HepG2 (cell line): ENCODE data around the gene THAP3. TPM values are rescaled to one million over a fixed set of nuclear protein-coding genes. Genes with fewer than 3 reads are reported as not detected.

Experiments
- ARID2 ChIP-seq: sonication (generic); formaldehyde crosslinking; IDR thresholded peaks from 2 replicates; pipeline ENCODE4 v1.8.1; 2022; ENCODE audit warnings: mild to moderate bottlenecking, missing genetic modification reagents, borderline replicate concordance
- CC2D1A ChIP-seq: sonication (generic); formaldehyde crosslinking; IDR thresholded peaks from 2 replicates; pipeline ENCODE4 v1.8.1; 2023; ENCODE audit warnings: mild to moderate bottlenecking, missing genetic modification reagents
- EED ChIP-seq: sonication (generic); formaldehyde crosslinking; IDR thresholded peaks from 2 replicates; pipeline ENCODE4 v1.5.0; 2020; ENCODE audit warnings: mild to moderate bottlenecking, missing genetic modification reagents
- ELF1 ChIP-seq: sonication (generic); formaldehyde crosslinking; IDR thresholded peaks from 2 replicates; pipeline ENCODE4 v1.4.0; 2020; ENCODE audit warnings: missing genetic modification reagents
- FLYWCH1 ChIP-seq: sonication (generic); formaldehyde crosslinking; IDR thresholded peaks from 2 replicates; pipeline ENCODE4 v1.8.1; 2023; ENCODE audit warnings: mild to moderate bottlenecking, missing genetic modification reagents
- HOXA5 ChIP-seq: sonication (generic); formaldehyde crosslinking; IDR thresholded peaks from 2 replicates; pipeline ENCODE4 v1.4.0; 2020; ENCODE audit warnings: missing genetic modification reagents
- IKZF4 ChIP-seq: sonication (generic); formaldehyde crosslinking; IDR thresholded peaks from 2 replicates; pipeline ENCODE4 v1.5.1; 2020; ENCODE audit warnings: borderline replicate concordance, mild to moderate bottlenecking, low read depth, missing genetic modification reagents; ENCODE audit errors: not compliant biosample characterization
- ISX ChIP-seq: sonication (generic); formaldehyde crosslinking; conservative IDR thresholded peaks from 2 replicates; pipeline ENCODE4 v1.5.0; 2020; ENCODE audit warnings: missing genetic modification reagents
- MAZ ChIP-seq, 2 experiments: sonication (generic) in 1 of 2; formaldehyde crosslinking in 1 of 2; IDR thresholded peaks; 2 replicates each; pipeline versions ENCODE4 v1.5.0 to v1.6.1; 2012 to 2020; ENCODE audit warnings: low read depth in 2 of 2, mild to moderate bottlenecking in 2 of 2, borderline replicate concordance in 1 of 2, improper control_type of control experiment in 1 of 2, low read length in 1 of 2, missing genetic modification reagents in 1 of 2, moderate library complexity in 1 of 2
- NR2F6 ChIP-seq, 2 experiments: IDR thresholded peaks; 2 replicates each; pipeline ENCODE4 v1.6.1; 2016; ENCODE audit warnings: antibody characterized with exemption in 1 of 2, mild to moderate bottlenecking in 1 of 2
- PHF5A ChIP-seq: IDR thresholded peaks from one replicate; pipeline ENCODE4 v1.6.1; 2018; ENCODE audit warnings: low read depth, missing genetic modification reagents; ENCODE audit not compliant: unreplicated experiment
- POLR2AphosphoS5 ChIP-seq: IDR thresholded peaks from 2 replicates; pipeline ENCODE4 v1.6.1; 2012; ENCODE audit warnings: low read depth, low read length
- SOX6 ChIP-seq, 2 experiments: fragments of 450-650 bp in 1 of 2; sonication (generic) in 1 of 2; formaldehyde crosslinking in 1 of 2; IDR thresholded peaks; 2 replicates each; pipeline versions ENCODE4 v1.4.0 to v1.6.1; 2017 to 2020; ENCODE audit warnings: antibody characterized with exemption in 1 of 2, mild to moderate bottlenecking in 1 of 2, missing genetic modification reagents in 1 of 2
- YY1 ChIP-seq: IDR thresholded peaks from 2 replicates; pipeline ENCODE4 v1.6.1; 2011; ENCODE audit warnings: low read length, low read depth, moderate library complexity, mild to moderate bottlenecking; ENCODE audit not compliant: insufficient read depth, insufficient replicate concordance
- ZBTB21 ChIP-seq: sonication (generic); formaldehyde crosslinking; IDR thresholded peaks from 2 replicates; pipeline ENCODE4 v1.4.0; 2020; ENCODE audit warnings: missing genetic modification reagents
- ZNF616 ChIP-seq: sonication (generic); formaldehyde crosslinking; IDR thresholded peaks from 2 replicates; pipeline ENCODE4 v1.5.0; 2020; ENCODE audit warnings: low read depth, mild to moderate bottlenecking, missing genetic modification reagents
- ZNF713 ChIP-seq: sonication (generic); formaldehyde crosslinking; IDR thresholded peaks from 2 replicates; pipeline ENCODE4 v1.4.0; 2020; ENCODE audit warnings: mild to moderate bottlenecking, missing genetic modification reagents
- polyA plus RNA-seq, 8 experiments: library from polyadenylated mRNA; depleted of rRNA in 3 of 8; stranded (reverse) in 7 of 8; unstranded in 1 of 8; fragments of >200 nt; fragmentation: Illumina TruSeq in 4 of 8; extraction: Trizol in 4 of 8; gene quantifications; 2 replicates each; pipeline versions ENCODE4 v1.2.1 to v1.2.3, GENCODE V29; 2011 to 2016; ENCODE audit warnings: low read depth in 4 of 8, missing spikeins in 1 of 8, mixed read lengths in 1 of 8; ENCODE audit not compliant: insufficient read depth in 1 of 8
- total RNA-seq, 5 experiments: library from RNA; depleted of rRNA; stranded (reverse); fragments of >200 nt; fragmentation: Illumina TruSeq; extraction: Trizol; gene quantifications; 2 replicates each; pipeline ENCODE4 v1.2.3, GENCODE V29; 2016; ENCODE audit warnings: low read depth in 1 of 5
- TF ChIP-seq, protein P1 (sequence below): sonication (generic); formaldehyde crosslinking; IDR thresholded peaks from 2 replicates; pipeline ENCODE4 v1.8.1; 2023; ENCODE audit warnings: missing genetic modification reagents, inconsistent platforms, borderline replicate concordance
- TF ChIP-seq, protein P2 (sequence below): sonication (generic); formaldehyde crosslinking; IDR thresholded peaks from 2 replicates; pipeline ENCODE4 v1.4.0; 2020; ENCODE audit warnings: mild to moderate bottlenecking, missing genetic modification reagents
- TF ChIP-seq, protein P3 (sequence below): sonication (generic); formaldehyde crosslinking; IDR thresholded peaks from 2 replicates; pipeline ENCODE4 v1.5.0; 2020; ENCODE audit warnings: missing genetic modification reagents
- TF ChIP-seq, protein P4 (sequence below): sonication (generic); formaldehyde crosslinking; IDR thresholded peaks from 2 replicates; pipeline ENCODE4 v1.8.1; 2023; ENCODE audit warnings: missing genetic modification reagents, mild to moderate bottlenecking, borderline replicate concordance
- TF ChIP-seq, protein P5 (sequence below): sonication (generic); formaldehyde crosslinking; IDR thresholded peaks from 2 replicates; pipeline ENCODE4 v1.8.0; 2022; ENCODE audit warnings: missing genetic modification reagents, mild to moderate bottlenecking, borderline replicate concordance

THAP3 gene
- total and polyA plus RNA-seq, 2 of the 13 experiments (the other 11 are each of a cell fraction or from before 2014, with no cell fraction given), result 10.3 to 14.9 TPM

DNA sequence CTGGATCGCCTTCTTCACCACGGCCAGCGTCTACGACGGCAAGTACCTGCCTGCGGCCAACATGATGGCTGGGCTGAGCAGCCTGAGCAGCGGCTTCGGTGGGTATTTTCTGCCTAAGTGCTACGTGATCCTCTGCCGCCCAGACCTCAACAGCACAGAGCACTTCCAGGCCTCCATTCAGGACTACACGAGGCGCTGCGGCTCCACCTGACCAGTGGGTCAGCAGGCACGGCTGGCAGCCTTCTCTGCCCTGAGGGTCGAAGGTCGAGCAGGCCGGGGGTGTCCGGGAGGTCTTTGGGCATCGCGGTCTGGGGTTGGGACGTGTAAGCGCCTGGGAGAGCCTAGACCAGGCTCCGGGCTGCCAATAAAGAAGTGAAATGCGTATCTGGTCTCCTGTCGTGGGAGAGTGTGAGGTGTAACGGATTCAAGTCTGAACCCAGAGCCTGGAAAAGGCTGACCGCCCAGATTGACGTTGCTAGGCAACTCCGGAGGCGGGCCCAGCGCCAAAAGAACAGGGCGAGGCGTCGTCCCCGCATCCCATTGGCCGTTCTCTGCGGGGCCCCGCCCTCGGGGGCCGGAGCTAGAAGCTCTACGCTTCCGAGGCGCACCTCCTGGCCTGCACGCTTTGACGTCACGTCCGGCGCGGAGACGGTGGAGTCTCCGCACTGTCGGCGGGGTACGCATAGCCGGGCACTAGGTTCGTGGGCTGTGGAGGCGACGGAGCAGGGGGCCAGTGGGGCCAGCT is 45.1 kb upstream of the THAP3 start, which contains the start of gene ZBTB48 (continued):
- TF ChIP-seq, protein P1, sequence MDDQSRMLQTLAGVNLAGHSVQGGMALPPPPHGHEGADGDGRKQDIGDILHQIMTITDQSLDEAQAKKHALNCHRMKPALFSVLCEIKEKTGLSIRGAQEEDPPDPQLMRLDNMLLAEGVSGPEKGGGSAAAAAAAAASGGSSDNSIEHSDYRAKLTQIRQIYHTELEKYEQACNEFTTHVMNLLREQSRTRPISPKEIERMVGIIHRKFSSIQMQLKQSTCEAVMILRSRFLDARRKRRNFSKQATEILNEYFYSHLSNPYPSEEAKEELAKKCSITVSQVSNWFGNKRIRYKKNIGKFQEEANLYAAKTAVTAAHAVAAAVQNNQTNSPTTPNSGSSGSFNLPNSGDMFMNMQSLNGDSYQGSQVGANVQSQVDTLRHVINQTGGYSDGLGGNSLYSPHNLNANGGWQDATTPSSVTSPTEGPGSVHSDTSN, result no peak
- TF ChIP-seq EED (CRISPR knock-in tag) (peak; percentile 81; the same call in 1 of the 2 replicates), POLR2AphosphoS5 (peak; percentile 81), NR2F6 (IDR thresholded peaks at IDR 0.05) (peak; percentile 41; the same call in 1 of the 2 replicates), NR2F6 (CRISPR knock-in tag; IDR thresholded peaks at IDR 0.05) (no peak; the same call in 1 of the 2 replicates), ARID2 (CRISPR knock-in tag) (0 out of 2 replicates have a peak, but pooled peaks have one; percentile 65), FLYWCH1 (CRISPR knock-in tag) (no peak), PHF5A (no peak), CC2D1A (CRISPR knock-in tag) (no peak), ZNF616 (CRISPR knock-in tag) (0 out of 2 replicates have a peak, but pooled peaks have one; percentile 5), ELF1 (CRISPR knock-in tag) (peak; percentile 37; the same call in 1 of the 2 replicates), MAZ (IDR thresholded peaks at IDR 0.05; ENCODE audit: borderline replicate concordance, low read depth, low read length) (peak; percentile 63; the same call in 1 of the 2 replicates), MAZ (CRISPR knock-in tag; IDR thresholded peaks at IDR 0.05; ENCODE audit: low read depth) (peak; percentile 65; the same call in 1 of the 2 replicates), ZNF713 (CRISPR knock-in tag) (no peak), IKZF4 (CRISPR knock-in tag) (peak; percentile 14), YY1 (no peak), ZBTB21 (peak; percentile 94), ISX (CRISPR knock-in tag) (no peak), SOX6 (IDR thresholded peaks at IDR 0.05) (no peak), SOX6 (CRISPR knock-in tag; IDR thresholded peaks at IDR 0.05) (peak; percentile 26; the same call in 1 of the 2 replicates), HOXA5 (no peak)
- TF ChIP-seq, protein P2, sequence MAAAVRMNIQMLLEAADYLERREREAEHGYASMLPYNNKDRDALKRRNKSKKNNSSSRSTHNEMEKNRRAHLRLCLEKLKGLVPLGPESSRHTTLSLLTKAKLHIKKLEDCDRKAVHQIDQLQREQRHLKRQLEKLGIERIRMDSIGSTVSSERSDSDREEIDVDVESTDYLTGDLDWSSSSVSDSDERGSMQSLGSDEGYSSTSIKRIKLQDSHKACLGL, result peak; percentile 45
- TF ChIP-seq, protein P3, sequence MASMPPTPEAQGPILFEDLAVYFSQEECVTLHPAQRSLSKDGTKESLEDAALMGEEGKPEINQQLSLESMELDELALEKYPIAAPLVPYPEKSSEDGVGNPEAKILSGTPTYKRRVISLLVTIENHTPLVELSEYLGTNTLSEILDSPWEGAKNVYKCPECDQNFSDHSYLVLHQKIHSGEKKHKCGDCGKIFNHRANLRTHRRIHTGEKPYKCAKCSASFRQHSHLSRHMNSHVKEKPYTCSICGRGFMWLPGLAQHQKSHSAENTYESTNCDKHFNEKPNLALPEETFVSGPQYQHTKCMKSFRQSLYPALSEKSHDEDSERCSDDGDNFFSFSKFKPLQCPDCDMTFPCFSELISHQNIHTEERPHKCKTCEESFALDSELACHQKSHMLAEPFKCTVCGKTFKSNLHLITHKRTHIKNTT, result no peak
- TF ChIP-seq, protein P4, sequence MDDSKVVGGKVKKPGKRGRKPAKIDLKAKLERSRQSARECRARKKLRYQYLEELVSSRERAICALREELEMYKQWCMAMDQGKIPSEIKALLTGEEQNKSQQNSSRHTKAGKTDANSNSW (CRISPR knock-in tag), result no peak
- TF ChIP-seq, protein P5, sequence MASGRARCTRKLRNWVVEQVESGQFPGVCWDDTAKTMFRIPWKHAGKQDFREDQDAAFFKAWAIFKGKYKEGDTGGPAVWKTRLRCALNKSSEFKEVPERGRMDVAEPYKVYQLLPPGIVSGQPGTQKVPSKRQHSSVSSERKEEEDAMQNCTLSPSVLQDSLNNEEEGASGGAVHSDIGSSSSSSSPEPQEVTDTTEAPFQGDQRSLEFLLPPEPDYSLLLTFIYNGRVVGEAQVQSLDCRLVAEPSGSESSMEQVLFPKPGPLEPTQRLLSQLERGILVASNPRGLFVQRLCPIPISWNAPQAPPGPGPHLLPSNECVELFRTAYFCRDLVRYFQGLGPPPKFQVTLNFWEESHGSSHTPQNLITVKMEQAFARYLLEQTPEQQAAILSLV (CRISPR knock-in tag), result no peak
